Activated CD4-positive, alpha-beta T cell treated with anti-CD3 and anti-CD28 coated beads for 48 hours (primary cell): ENCODE data around the gene GNPAT.
"Not testable (repeated sequence)": the region's sequence is repeated elsewhere in the genome, so short reads cannot be mapped to it uniquely, and the experiment has no call there.

Experiments
- DNase-seq: peaks from one replicate; pipeline ENCODE4 v3.0.0-alpha.2; 2020

Gene GNPAT

DNA sequence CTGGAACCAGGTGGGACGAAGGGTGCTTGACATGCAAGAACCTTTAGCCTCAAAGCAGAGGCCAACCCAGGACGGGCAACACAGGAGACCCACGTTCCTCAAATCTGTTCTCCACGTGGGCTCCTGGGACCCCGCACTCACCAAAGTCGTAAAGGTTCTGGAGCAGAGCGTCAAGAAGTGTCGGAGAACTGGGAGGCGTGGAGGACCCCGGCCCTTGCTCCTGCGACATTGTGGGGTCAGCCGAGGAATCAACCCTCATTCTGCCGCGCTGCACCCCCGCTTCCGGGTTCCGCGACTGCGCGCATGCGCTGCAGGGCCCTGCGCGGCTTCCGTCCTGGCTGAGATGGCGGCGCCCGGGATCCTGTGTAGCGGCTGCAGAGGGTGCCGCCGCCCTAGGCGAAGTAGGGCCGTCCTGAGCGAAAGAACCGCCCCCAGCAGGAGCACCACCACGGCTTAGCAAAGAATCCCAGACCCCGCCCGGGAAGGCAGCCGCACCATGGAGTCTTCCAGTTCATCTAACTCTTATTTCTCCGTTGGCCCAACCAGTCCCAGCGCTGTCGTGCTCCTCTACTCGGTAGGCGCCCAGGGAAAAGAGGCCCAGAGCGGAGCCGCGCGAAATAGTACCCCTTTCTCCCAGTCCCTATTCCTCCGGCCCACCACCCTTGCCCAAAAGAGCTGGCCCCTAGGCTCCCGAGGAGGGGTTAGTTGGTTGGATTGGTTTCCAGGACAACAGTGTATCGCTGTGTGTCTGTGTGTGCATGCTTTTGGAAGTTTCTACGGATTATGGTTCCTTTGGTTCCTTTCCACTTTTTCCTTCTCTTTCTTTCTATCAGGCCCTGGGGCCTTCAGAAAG, at the start of gene GNPAT:
Gene GNPAT, plus strand, starts transcription at position 330 of the 853 bp plus-strand sequence. Its CDS starts 167 bp downstream, at position 497.
- DNase-seq: peak; percentile 92

DNA sequence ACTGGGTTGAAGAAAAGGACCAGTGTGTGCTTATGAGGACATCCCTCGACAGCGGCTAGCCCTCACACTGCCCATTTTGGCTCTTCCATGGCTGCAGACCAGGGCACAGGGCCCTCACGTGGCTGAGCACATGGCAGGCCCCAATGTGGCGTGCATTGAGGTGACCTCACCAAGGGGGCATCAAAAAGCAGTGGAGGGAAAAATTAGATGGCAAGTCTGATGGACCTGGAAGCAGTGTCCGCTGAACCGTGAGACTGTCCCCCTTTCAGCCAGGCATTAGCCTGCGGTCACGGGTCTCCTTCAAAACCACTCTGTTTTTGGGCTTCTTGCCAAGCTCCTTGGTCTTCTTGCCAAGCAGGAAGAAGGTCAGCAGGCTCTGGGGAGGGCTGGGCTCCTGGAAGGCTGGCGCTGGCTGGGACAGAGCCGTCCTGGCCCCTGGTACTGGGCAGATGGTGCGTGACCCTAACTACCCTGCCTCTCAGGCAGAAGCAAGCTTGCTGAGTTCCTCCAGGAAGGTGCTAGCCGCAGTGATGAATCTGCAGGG, 48.3 kb upstream of the GNPAT start:
- no peak for DNase-seq

DNA sequence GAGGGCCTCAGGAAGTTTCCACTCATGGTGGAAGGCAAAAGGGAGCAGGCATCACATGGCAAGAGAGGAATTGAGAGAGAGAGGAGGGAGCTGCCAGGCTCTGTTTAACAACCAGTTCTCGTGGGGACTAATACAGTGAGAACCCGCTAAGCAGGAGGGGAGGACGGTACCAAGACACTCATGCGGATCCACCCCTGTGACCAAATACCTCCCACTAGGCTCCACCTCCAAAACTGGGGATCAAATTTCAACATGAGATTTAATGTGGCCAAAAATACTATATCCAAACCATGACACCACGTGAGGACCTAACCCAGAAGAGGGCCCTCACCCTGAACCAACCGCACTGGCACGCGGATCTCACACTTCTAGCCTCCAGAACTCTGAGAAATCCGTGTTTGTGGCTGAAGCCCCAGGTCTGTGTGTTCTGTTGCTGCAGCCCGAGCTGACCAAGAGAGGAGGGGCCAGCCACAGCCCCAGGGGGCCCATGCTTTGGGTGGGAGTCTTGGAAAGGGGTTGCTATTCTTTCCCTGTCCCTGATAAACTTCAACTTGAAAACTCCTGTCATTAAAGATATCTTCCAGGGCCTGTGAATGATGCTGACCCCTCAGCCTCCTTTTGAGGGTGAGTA, 47.2 kb upstream of the GNPAT start:
- DNase-seq: no peak

DNA sequence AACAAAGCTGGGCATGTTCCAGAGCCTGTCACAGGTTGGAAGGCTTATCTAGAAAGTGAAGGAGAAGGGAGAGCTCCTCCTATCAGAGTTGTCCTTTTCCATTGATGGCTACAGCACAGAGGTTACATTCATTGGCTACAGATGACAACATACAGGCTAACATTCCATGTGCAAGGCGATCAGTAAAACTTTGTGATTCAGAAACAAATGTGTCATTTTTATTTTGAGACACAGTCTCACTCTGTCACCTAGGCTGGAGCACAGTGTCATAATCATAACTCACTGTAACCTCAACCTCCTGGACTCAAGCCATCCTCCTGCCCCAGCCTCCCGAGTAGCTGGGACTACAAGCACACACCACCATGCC, 46.6 kb upstream of the GNPAT start:
- no peak for DNase-seq

DNA sequence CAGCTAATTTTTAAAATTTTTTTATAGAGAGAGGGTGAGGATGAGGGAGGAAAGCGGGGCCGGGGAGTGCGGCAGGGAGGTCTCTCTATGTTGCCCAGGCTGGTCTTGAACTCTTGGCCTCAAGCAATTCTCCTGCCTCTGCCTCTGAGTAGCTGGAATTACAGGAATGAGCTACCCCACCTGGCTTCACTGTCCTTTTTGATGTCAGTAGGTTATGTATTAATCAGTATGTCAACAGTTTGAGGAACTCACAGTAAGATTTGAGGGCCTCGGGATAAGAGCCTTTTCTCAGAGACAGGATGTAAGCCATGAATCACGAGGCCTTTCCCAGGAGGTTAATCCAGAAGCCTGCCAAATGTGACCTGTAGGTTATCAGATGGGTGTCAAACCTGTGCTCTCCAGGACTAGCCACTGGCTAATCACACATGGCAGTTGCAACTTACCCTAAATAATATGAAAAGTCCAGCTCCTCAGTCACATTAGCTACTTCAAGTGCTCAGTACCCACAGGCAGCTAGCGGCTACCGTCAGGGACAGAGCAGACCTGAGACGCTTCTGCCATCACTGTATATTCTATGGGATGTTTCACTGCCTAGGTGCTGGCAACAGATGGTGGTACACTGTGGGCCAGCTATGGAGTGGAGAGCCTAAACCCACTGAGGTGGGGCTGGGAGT, 46.0 kb upstream of the GNPAT start:
- no peak for DNase-seq

DNA sequence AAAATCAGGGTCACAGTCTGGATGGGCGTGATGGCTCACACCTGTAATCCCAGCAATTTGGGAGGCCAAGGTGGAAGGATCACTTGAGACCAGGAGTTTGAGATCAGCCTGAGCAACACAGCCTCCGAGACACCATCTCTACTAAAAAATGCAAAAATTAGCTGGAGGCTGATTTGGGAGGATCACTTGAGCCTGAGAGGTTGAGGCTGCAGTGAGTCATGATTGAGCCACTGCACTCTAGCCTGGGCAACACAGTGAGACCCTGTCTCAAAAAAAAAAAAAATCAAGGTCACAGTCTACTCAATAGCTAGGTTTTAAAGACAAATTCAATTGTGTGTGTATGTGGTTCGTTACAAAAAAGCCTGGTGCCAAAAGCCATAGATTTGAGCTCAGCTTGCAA, 44.7 kb upstream of the GNPAT start:
- no peak for DNase-seq

DNA sequence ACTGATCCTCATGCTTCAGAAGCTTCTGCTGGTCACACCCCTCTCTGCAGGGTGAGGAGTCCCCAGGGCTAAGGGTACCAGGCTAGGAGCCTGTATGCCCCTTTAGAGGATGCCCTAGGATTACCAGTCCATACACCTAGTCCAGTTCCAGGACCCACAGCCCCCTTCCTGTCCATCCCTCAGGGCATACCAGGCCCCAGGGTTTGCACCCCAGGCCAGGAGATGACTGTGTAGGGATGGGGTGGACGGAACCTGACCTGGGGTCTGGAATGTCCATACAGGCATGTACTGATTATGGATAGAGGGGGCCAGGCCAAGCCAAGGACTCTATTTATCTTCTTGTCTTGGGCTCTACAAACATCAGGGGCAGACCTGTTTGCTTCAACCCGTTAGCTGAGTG, 44.3 kb upstream of the GNPAT start:
- no peak for DNase-seq

DNA sequence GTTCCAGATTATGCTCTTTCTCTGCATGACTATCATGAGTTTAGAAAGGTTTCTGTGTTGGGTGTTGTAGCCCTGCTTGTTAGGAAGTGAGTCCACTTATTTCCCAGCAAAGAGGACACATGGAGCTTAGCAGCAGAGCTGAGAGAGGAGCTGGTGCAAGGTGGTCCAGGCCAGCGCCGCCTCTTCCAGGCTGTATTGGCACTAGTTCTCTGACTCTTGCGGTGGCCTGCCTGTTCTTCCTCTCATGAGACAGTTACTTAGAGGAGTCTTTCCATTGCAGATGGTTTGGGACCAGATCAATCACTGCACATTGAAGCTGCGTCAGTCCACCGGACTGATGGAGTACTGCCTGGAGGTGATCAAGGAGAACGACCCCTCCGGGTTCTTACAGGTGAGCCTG, 41.1 kb upstream of the GNPAT start:
- no peak for DNase-seq

DNA sequence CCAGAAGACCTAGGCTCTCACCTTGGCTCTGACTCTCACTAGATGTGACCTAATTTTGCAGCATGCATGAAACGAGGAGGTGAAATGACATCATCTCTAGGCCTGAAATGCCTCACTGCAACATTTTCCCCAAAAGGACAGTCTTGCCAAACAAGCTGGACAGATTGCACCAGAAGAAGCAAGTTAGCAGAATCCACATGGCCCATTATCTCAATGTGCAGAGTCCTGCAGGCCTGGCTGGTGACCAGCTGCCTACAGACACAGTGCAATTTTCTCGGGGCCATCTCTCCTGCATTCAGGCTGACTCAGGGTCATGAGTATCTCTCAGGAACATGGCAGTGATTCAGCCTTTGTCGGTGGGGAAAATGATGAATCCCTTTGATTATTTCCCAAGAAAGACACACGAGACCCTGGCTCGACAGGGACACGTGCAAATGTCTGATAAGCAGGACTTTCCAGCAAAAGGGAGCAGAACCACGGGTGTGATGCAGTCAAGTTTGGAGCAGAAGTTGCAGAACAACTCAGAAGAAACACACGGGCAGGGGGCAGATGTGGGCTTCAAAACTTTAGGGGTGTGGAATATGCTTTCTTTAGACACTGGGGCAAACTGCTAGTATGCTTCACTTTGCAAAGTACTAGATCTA, 40.5 kb upstream of the GNPAT start:
- DNase-seq: no peak

DNA sequence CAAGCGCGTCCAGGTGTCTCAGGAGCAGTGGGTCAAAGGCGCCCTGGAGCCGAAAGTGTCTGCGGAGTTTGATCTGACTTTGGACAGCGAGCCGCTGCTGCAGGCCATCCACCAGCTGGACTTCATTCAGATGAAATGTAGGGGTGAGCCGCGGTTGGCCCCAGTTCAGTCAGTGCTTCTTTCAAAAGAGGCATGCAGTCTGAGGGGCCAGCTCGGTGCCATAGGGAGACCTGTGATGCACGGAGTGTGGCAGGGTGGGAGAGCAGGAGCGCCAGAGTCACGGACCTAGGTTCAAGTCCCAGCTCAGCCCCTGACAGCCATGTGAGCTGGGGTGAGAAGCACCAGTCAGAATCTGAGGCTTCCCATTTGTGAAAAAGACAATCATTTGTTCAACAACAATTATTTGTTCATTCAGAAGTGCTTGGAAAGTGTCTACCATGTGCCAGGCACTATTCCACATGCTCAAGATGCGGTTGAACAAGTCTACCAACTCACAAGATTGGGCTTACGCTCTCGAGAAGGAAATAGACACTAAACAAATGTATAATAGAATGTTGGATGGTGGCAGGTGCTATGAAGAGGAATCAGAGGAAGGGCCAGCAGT, 39.5 kb upstream of the GNPAT start:
- no peak for DNase-seq

DNA sequence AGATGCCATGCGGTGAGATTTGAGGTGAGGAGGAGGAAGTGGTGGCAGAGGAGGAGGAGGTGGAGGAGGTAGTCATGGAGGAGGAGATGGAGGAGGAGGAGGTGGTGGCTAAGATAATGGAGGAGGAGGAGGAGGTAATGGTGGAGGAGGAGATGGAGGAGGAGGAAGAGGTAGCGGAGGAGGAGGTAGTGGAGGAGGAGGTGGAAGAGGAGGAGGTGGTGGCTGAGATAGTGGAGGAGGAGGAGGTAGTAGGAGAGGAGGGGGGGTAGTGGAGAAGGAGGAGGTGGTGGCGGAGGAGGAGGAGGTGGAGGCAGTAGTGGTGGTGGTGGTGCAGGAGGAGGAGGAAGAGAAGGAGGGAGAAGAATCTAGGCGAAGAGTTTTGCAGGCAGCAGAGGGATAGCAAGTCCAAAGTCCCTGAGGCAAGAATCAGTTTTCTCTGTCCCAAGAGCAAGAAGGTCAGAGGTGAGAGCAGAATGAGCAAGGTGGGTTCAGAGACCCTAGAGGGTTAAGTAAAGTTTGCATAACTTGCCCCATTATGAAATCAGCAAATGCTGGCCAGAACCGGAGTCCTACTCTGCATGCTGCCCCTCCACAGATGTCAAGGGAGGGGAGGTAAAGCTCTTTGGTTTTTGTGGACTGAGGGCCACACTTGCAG, 38.9 kb upstream of the GNPAT start:
- DNase-seq: no peak

DNA sequence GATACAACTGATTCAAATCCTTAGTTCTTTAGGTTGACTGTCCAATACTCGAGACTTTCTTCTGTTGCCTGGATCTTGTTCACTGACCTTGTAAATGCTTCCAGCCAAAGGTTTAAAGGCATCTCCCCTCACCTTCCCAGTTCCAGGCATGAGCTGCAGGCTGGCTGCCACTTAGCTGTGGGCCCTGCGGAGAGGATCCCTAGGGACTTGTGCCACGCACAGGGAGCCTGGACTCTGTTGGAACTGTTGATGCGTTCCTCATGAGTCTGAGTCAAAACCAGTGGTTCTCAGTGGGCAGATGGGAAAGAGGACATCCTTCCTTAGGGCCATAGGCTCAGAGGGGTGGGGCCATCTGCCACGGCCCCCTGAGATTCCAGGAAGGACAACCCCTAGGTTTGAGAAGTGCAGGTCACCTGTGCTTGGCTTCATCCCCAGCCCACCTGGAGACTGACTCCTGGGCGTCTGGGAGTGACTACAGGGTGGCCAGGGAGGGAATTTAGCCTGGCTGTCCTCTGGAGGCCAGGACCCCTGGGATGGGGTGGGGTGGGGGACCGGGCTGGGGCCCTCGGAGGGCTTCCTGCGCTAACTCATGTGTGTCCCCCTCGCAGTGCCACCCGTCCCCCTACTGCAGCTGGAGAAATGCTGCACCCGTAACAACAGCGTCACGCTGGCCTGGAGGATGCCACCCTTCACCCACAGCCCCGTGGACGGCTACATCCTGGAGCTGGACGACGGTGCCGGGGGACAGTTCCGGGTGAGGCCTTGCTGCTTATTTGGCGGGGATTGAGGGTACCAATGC, 37.6 kb upstream of the GNPAT start:
- DNase-seq: no peak

DNA sequence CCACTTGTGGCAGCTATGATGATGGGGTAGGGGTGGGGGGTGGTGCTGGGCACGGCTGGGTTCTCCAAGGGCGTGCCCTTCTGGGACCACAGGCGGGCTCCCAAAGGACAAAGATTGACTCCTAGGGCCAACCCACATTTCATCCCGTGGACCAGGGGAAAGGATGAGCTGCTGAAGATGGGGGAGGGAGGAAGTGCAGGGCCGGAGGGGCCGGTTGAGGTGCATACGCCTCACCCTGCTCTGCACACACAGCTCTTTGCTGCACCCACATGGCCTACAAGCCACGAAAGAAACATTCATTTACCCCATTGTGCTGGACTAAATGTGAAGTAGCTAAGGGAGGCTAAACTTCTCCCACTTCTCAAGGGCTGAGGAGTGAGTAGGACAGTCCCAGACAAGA, 34.2 kb upstream of the GNPAT start:
- no peak for DNase-seq

DNA sequence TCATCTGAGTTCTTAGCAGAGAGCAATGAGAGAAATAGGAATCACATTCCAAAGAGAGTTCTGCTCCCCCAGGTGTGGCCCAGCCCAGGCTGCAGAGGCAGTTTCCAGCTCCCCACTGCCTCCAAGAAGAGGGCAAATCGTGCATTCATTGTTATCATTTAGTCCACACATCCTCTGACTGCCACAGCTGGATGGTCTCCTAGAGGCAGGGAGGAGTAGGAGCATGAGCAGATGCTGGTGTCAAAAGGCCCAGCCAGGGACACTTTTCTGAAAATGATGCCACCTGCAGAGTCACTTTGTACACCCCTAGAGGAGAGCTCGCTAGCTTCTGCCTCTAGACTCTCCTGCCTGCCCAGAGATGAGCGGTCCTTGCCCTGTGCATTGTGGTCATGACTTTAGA, 33.6 kb upstream of the GNPAT start:
- no peak for DNase-seq

DNA sequence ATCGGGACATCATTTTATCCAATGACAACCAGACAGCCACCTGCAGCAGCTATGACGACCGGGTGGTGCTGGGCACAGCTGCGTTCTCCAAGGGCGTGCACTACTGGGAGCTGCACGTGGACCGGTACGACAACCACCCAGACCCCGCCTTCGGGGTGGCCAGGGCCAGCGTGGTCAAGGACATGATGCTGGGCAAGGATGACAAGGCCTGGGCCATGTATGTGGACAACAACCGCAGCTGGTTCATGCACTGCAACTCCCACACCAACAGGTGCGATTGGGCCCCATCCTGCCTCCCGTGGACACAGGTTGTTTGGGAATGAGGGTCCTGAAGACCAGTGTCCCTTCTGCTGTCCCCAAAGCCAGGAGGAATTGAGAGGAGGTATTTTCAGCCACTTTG, 32.0 kb upstream of the GNPAT start:
- DNase-seq: no peak

DNA sequence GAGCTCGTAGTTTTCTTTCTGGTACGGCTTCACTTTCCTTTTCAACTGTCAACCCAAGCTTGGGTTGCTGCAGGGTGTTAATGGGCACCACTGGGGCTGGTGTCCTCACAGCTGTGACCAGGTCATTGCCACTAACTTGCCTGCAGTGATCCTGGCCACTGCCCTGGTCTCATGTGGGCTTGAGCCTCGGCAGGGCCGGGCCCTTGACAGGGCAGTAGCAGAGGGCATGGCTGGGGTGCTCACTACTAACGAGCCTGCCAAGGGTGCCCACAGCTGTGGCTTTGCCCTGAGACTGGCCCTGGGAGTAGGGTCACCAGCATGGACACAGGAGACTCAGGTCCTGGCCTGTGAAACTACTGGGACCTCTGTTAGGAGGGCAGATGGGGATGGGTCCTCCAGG, 31.5 kb upstream of the GNPAT start:
- DNase-seq: no peak

DNA sequence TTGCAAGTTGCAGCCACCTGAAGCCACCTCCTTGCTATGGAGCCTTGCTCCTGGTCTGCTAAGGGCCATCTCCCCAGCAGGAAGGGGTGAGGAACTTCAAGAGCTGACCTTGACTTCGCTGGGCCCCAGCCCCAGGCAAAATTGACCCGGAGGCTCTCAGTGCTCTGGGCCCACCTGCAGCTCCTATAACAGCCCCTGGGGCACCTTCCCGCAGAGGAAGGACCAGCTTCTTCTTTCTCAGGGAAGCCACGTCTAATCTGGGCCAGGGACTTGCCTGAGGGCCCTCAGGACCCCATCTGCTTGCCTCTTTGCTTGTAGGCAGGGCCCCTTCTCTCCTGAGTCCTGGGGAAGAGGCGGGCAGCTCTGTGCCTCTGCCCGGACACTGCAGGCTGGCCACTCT, 30.9 kb upstream of the GNPAT start:
- no peak for DNase-seq

DNA sequence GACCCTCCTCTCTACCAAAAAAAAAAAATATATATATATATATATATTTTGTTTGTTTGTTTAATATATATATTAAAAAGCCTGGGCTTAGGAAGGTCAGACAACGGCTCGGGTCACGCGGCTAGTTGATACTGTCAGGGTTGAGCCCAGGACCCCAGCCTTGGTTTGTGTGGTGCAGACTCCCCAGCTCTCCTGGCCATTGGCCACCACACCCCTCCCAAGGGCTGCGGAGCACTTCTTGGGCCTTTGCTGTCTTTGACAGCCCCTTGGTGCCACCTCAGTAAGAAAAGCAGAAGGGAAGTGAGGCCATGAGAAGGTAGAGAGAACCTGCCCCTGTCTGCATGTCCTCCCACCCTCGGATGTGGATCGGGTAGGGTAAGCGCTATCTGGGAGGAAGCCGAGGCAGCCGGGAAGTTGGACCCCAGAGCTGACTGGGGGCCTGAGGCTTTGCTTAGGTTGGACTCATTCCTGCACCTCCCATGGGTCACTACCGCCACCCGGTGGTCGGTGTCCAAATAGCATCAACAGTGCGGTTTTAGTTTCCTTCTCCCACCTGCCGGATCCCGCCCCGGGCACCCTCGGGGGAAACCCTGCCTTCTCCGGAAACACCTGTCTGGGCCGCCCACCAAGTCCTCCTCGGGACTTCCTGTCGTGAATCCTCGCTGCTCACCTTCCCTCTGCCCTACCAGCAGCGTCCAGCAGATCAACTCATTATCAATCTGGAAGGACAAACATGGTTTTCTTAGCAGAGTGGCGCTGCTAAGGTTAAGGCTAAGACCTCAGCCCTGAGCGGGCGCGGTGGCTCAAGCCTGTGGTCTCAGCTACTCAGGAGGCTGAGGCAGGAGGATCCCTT, 29.8 kb upstream of the GNPAT start:
- DNase-seq: peak; percentile 96

DNA sequence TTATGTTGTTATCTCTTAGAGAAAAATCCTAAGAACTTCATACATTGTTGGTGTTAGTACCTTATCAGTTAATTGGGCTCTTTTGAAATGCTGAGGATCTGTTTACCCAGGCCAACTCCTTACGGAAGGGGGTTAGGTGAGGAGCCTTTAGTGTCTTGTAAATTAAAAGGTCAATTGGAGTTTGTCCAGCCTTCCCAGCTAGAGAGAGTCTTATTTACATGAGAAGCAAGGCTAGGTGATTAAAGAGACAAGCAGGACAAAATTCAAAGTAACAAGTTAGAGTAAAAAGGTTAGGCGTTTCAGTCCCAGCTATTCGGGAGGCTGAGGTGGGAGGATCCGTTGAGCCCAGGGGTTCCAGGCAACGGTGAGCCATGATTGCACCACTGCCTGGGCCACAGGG, 28.7 kb upstream of the GNPAT start:
- not testable (repeated sequence) for DNase-seq

DNA sequence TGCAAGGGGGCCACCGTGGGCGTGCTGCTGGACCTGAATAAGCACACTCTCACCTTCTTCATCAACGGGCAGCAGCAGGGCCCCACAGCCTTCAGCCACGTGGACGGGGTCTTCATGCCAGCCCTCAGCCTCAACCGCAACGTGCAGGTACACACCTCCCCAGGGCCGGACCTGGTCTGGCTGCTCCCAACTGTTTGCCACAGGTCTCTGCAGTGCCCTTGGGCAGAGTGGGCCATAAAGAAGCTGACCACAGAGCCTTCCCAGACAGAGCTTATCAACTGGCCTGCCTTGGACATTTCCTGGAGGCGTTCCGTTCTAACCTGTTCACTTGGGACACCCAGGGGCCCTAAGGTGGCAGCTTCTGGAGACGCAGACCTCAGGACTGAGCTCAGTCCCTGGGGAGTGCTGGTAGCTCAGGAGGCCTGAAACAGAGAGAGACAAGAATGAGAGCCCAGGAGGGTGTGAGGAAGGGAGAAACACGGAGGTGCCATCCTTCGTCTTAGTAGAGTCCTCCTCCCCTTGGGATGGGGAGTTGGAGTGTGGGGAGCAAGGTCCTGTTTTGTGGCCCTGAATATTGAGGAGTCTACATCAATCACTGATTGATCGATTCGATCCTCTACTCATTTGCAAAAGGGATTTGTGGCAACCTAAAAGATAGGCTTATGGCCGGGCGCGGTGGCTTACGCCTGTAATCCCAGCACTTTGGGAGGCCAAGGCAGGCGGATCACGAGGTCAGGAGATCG, 27.0 kb upstream of the GNPAT start:
- DNase-seq: no peak
